ENCODE results near the gene GNB2. TPM values are rescaled to one million over a fixed set of nuclear protein-coding genes. Genes with fewer than 3 reads are reported as not detected.

Gene GNB2
- total and polyA plus RNA-seq, 3 donors from 2014 or later, result 195 to 325 (median 200) TPM

DNA sequence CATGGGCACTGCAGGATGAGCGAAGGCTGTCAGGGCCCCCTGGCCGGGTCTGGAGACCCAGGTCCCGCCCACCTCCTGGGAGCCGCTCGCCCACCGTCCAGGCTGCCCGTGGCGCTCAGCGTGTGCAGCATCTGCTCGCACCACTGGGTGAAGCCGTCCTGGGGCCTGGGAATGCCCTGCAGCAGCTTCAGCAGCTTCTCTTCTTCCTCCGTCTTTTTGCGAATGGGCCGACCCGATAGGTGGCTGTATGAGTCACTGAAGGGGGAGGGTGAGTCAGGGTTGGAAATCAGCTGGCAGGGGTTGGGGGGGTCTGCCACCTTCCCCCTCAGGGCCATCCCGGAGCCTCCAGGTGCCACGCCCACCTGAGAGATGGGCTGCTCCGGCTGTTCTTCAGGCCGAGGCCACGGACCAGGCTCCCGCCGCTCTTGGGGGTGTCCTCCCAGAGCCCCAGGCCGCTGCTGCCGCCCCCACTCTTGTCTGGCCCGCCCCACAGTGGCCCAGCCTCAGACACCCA is 8.7 kb downstream of the GNB2 start:
- Histone ChIP-seq H3K4me1 (peaks cover 24% of the 10 kb centered on the region), H3K27me3 (no peaks in the 10 kb centered on the region), H3K9me3 (no peaks in the 10 kb centered on the region), H3K36me3 (ENCODE audit: low read depth, missing control alignments) (no peaks in the 10 kb centered on the region), H3K4me3 (no peak overlapping the region), H3K27ac (no peak overlapping the region)
- intact Hi-C loops (cut with DNase I; ENCODE audit: low total_unique reads), result no loop called here
- TF ChIP-seq POLR2A (IDR thresholded peaks at IDR 0.05), result no peak
- TF ChIP-seq, protein P1, sequence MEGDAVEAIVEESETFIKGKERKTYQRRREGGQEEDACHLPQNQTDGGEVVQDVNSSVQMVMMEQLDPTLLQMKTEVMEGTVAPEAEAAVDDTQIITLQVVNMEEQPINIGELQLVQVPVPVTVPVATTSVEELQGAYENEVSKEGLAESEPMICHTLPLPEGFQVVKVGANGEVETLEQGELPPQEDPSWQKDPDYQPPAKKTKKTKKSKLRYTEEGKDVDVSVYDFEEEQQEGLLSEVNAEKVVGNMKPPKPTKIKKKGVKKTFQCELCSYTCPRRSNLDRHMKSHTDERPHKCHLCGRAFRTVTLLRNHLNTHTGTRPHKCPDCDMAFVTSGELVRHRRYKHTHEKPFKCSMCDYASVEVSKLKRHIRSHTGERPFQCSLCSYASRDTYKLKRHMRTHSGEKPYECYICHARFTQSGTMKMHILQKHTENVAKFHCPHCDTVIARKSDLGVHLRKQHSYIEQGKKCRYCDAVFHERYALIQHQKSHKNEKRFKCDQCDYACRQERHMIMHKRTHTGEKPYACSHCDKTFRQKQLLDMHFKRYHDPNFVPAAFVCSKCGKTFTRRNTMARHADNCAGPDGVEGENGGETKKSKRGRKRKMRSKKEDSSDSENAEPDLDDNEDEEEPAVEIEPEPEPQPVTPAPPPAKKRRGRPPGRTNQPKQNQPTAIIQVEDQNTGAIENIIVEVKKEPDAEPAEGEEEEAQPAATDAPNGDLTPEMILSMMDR (IDR thresholded peaks at IDR 0.05), result no peak
- WGBS, 2 donors, result 78 to 80% methylated on average over 8 to 25 of the region's 25 CpGs
- no peak for DNase-seq

DNA sequence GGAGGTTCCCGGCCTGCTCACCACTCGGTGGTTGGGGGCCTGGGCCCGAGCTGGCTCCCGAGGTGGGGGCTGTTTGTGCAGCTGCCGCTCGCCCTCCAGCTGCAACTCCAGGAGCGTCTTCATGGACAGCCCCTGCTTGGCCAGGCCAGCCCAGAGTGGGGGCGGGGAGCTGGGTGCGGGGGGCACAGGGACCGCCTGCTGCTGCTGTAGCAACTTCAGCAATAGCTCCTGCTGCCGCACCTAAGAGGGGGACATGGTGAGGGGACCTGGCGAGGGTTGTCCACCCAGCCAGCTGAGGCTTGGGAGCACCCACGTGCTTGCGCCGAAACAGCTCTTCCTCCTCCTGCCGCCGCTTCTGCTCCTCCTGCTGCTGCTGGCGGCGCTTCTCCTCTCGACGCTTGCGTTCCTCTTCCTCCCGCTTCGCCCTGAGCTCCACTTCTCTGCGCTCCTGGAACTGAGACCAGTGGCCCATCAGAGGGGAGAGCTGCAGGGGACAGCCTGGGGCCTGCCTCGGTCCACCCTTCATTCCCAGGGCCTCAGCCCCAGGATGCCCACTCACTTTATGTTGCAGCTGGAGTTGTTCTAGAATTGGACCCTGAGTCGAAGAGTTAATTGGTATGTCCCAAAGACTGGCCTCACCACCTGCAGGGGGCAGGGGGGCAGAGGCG is 9.6 kb downstream of the GNB2 start:
- no peak for DNase-seq
- H3K4me1 ChIP-seq, result peaks cover 32% of the 10 kb centered on the region

GRCh38 chr7:100683659-100684533 is 10.4 kb downstream of the GNB2 start:
- no peak for DNase-seq
- 93 to 97% methylated on average over 26 to 37 of the region's 37 CpGs for WGBS, 2 donors
- peaks cover 39% of the 10 kb centered on the region for H3K4me1 ChIP-seq
- no peaks in the 10 kb centered on the region for H3K9me3 ChIP-seq
- no peak overlapping the region for H3K4me3 ChIP-seq
- no peaks in the 10 kb centered on the region for H3K27me3 ChIP-seq
- intact Hi-C loops (cut with DNase I; ENCODE audit: low total_unique reads), result no loop called here
- TF ChIP-seq, protein P1 (IDR thresholded peaks at IDR 0.05), result no peak
- TF ChIP-seq POLR2A (IDR thresholded peaks at IDR 0.05), result no peak
- H3K27ac ChIP-seq, result no peak overlapping the region
- no peaks in the 10 kb centered on the region for H3K36me3 ChIP-seq (ENCODE audit: low read depth, missing control alignments)

More for the DNA sequence above, 9.6 kb downstream of the GNB2 start:
- no peak for TF ChIP-seq POLR2A (IDR thresholded peaks at IDR 0.05)
- TF ChIP-seq, protein P1 (IDR thresholded peaks at IDR 0.05), result no peak
- WGBS, 2 donors, result 83 to 91% methylated on average over 11 to 28 of the region's 28 CpGs
- no peak overlapping the region for H3K27ac ChIP-seq
- H3K27me3 ChIP-seq, result no peaks in the 10 kb centered on the region
- H3K36me3 ChIP-seq (ENCODE audit: low read depth, missing control alignments), result no peaks in the 10 kb centered on the region
- H3K4me3 ChIP-seq, result no peak overlapping the region
- intact Hi-C loops (cut with DNase I; ENCODE audit: low total_unique reads), result no loop called here
- H3K9me3 ChIP-seq, result no peaks in the 10 kb centered on the region

DNA sequence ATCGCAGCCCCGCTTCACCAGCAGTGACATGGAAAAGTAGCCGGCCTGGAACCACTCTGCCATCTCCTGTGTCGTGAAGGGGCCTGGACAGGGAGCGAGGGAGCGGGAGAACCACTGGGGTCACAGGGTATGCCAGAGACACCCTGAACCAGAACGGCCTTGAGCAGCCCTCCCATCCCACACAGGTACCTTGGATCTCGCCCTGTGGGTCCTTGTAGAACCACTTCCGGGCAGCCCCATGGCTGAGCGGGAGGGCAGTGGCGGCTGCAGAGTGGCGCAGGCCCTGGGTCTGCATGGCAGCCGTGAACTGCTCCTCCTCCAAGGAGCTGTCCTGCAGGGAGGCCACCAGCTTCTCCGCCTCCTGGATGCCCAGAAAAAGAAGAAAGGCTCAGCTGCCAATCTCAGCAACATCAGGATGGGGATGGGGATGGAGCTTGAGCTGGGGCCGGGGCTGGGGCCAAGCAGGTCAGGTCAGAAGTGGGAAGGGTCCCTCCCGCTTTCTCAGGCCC is 11.0 kb downstream of the GNB2 start:
- no peak for DNase-seq
- intact Hi-C loops (cut with DNase I; ENCODE audit: low total_unique reads), result no loop called here
- Histone ChIP-seq H3K27ac (no peak overlapping the region), H3K9me3 (no peaks in the 10 kb centered on the region), H3K4me1 (peaks cover 33% of the 10 kb centered on the region), H3K4me3 (no peak overlapping the region), H3K36me3 (ENCODE audit: low read depth, missing control alignments) (no peaks in the 10 kb centered on the region), H3K27me3 (no peaks in the 10 kb centered on the region)
- TF ChIP-seq, protein P1 (IDR thresholded peaks at IDR 0.05), result no peak
- TF ChIP-seq POLR2A (IDR thresholded peaks at IDR 0.05), result no peak
- WGBS, 2 donors, result 84 to 96% methylated on average over 5 to 16 of the region's 16 CpGs

Measured in testis (tissue), 3 donors.